ENCODE measurements around the gene NRF1. TPM values are rescaled to one million over a fixed set of nuclear protein-coding genes. Genes with fewer than 3 reads are reported as not detected.

NRF1 gene
- total RNA-seq, 1 donor from 2014 or later, result 15.1 TPM

- no peak for DNase-seq (ENCODE audit: low read depth)
Observed at GRCh38 chr7:129678606-129679005, 67.1 kb downstream of the NRF1 start.

GRCh38 chr7:129680400-129680799, 68.9 kb downstream of the NRF1 start:
- DNase-seq (ENCODE audit: low read depth), result no peak

- DNase-seq (ENCODE audit: low read depth), result no peak
Observed at GRCh38 chr7:129684777-129685176, 73.3 kb downstream of the NRF1 start.

GRCh38 chr7:129686063-129686462, 74.5 kb downstream of the NRF1 start:
- DNase-seq (ENCODE audit: low read depth), result no peak

- DNase-seq (ENCODE audit: low read depth), result peak; percentile 50
Observed at GRCh38 chr7:129688503-129689222, 77.1 kb downstream of the NRF1 start.

- peak; percentile 5 for DNase-seq (ENCODE audit: low read depth)
Observed at GRCh38 chr7:129689995-129690581, 78.6 kb downstream of the NRF1 start.

GRCh38 chr7:129690701-129691100, 79.2 kb downstream of the NRF1 start:
- no peak for DNase-seq (ENCODE audit: low read depth)

- DNase-seq (ENCODE audit: low read depth), result no peak
Observed at GRCh38 chr7:129698516-129699418, 87.2 kb downstream of the NRF1 start.

GRCh38 chr7:129702316-129702715, 90.8 kb downstream of the NRF1 start:
- peak; percentile 13 for DNase-seq (ENCODE audit: low read depth)

- DNase-seq (ENCODE audit: low read depth), result no peak
Observed at GRCh38 chr7:129702761-129703338, 91.3 kb downstream of the NRF1 start.

GRCh38 chr7:129703751-129704150, 92.2 kb downstream of the NRF1 start:
- no peak for DNase-seq (ENCODE audit: low read depth)

GRCh38 chr7:129707910-129708499, 96.5 kb downstream of the NRF1 start:
- peak; percentile 61 for DNase-seq (ENCODE audit: low read depth)

GRCh38 chr7:129713544-129713943, 102.0 kb downstream of the NRF1 start:
- DNase-seq (ENCODE audit: low read depth), result no peak

GRCh38 chr7:129714514-129715063, 103.1 kb downstream of the NRF1 start:
- DNase-seq (ENCODE audit: low read depth), result no peak

- DNase-seq (ENCODE audit: low read depth), result no peak
Observed at GRCh38 chr7:129719980-129720732, 108.6 kb downstream of the NRF1 start.

- no peak for DNase-seq (ENCODE audit: low read depth)
Observed at GRCh38 chr7:129721068-129721467, 109.5 kb downstream of the NRF1 start.

GRCh38 chr7:129723679-129724078, 112.2 kb downstream of the NRF1 start:
- DNase-seq (ENCODE audit: low read depth), result no peak

GRCh38 chr7:129724796-129725195, 113.3 kb downstream of the NRF1 start:
- no peak for DNase-seq (ENCODE audit: low read depth)

- no peak for DNase-seq (ENCODE audit: low read depth)
Observed at GRCh38 chr7:129728875-129729467, 117.5 kb downstream of the NRF1 start.

GRCh38 chr7:129729511-129729910, 118.0 kb downstream of the NRF1 start:
- no peak for DNase-seq (ENCODE audit: low read depth)

Data from myocyte (in vitro differentiated cells).